ENCODE measurements around the gene DUSP8.

The DUSP8 gene

GRCh38 chr11:1520663-1521267, 51.3 kb downstream of the DUSP8 start:
- no peak for TF ChIP-seq CTCF (IDR thresholded peaks at IDR 0.05; ENCODE audit: borderline replicate concordance, control extremely low read depth, extremely low read depth, insufficient read depth, missing control alignments)
- DNase-seq (ENCODE audit: low spot score), result no peak
- in situ Hi-C loops (cut with MboI; ENCODE audit: low sequenced_read_pairs, unreplicated experiment), result no loop called here

GRCh38 chr11:1520209-1520662, 51.8 kb downstream of the DUSP8 start:
- no peak for DNase-seq (ENCODE audit: low spot score)
- TF ChIP-seq CTCF (IDR thresholded peaks at IDR 0.05; ENCODE audit: borderline replicate concordance, control extremely low read depth, extremely low read depth, insufficient read depth, missing control alignments), result no peak
- in situ Hi-C loops (cut with MboI; ENCODE audit: low sequenced_read_pairs, unreplicated experiment), result no loop called here

- no peak for DNase-seq (ENCODE audit: low spot score)
- in situ Hi-C loops (cut with MboI; ENCODE audit: low sequenced_read_pairs, unreplicated experiment), result no loop called here
- no peak for TF ChIP-seq CTCF (IDR thresholded peaks at IDR 0.05; ENCODE audit: borderline replicate concordance, control extremely low read depth, extremely low read depth, insufficient read depth, missing control alignments)
These were observed 52.8 kb downstream of the DUSP8 start for GRCh38 chr11:1519028-1520010.

GRCh38 chr11:1518301-1518700, 53.8 kb downstream of the DUSP8 start:
- TF ChIP-seq CTCF (IDR thresholded peaks at IDR 0.05; ENCODE audit: borderline replicate concordance, control extremely low read depth, extremely low read depth, insufficient read depth, missing control alignments), result no peak
- in situ Hi-C loops (cut with MboI; ENCODE audit: low sequenced_read_pairs, unreplicated experiment), result no loop called here
- DNase-seq (ENCODE audit: low spot score), result no peak

- TF ChIP-seq CTCF (IDR thresholded peaks at IDR 0.05; ENCODE audit: borderline replicate concordance, control extremely low read depth, extremely low read depth, insufficient read depth, missing control alignments), result no peak
- in situ Hi-C loops (cut with MboI; ENCODE audit: low sequenced_read_pairs, unreplicated experiment), result no loop called here
- DNase-seq (ENCODE audit: low spot score), result no peak
These were observed 54.7 kb downstream of the DUSP8 start for GRCh38 chr11:1517117-1518005.

Measured in GM13976 (cell line).